Parathyroid adenoma (tissue), 2 donors: Measurements from ENCODE around the gene CPA2.

Source experiments
- H2AFZ ChIP-seq: fragments of 300-600 bp; sonication (generic); one replicate; pipeline ENCODE4 v1.7.0; 2017; ENCODE audit warnings: antibody characterized with exemption, mild to moderate bottlenecking
- H3K27ac ChIP-seq: fragments of 300-600 bp; sonication (generic); one replicate; pipeline ENCODE4 v1.7.0; 2017
- H3K27me3 ChIP-seq: fragments of 300-600 bp; sonication (generic); one replicate; pipeline ENCODE4 v1.7.0; 2017; ENCODE audit warnings: low read length; ENCODE audit not compliant: control insufficient read depth, insufficient read depth
- H3K36me3 ChIP-seq: fragments of 300-600 bp; sonication (generic); one replicate; pipeline ENCODE4 v1.7.0; 2017; ENCODE audit warnings: low read length; ENCODE audit not compliant: control insufficient read depth, insufficient read depth
- H3K4me1 ChIP-seq: fragments of 300-600 bp; sonication (generic); one replicate; pipeline ENCODE4 v1.7.0; 2017; ENCODE audit warnings: control low read depth
- H3K4me2 ChIP-seq: fragments of 300-600 bp; sonication (generic); one replicate; pipeline ENCODE4 v1.7.0; 2017; ENCODE audit warnings: low read length
- H3K4me3 ChIP-seq: fragments of 300-600 bp; sonication (generic); one replicate; pipeline ENCODE4 v1.7.0; 2017; ENCODE audit warnings: low read depth, low read length
- H3K79me2 ChIP-seq: fragments of 300-600 bp; sonication (generic); one replicate; pipeline ENCODE4 v1.7.0; 2017; ENCODE audit warnings: control low read depth
- H3K9ac ChIP-seq: fragments of 300-600 bp; sonication (generic); one replicate; pipeline ENCODE4 v1.7.0; 2017; ENCODE audit warnings: mild to moderate bottlenecking
- H3K9me3 ChIP-seq: fragments of 300-600 bp; sonication (generic); one replicate; pipeline ENCODE4 v1.7.0; 2017; ENCODE audit warnings: low read length; ENCODE audit not compliant: control insufficient read depth
- TF ChIP-seq, protein P1 (sequence below): fragments of 300-600 bp; sonication (generic); IDR thresholded peaks from one replicate; pipeline ENCODE4 v1.7.0; 2017; ENCODE audit warnings: antibody characterized with exemption, mild to moderate bottlenecking
- donor health status: primary hyperparathyroidism.

The CPA2 gene

DNA sequence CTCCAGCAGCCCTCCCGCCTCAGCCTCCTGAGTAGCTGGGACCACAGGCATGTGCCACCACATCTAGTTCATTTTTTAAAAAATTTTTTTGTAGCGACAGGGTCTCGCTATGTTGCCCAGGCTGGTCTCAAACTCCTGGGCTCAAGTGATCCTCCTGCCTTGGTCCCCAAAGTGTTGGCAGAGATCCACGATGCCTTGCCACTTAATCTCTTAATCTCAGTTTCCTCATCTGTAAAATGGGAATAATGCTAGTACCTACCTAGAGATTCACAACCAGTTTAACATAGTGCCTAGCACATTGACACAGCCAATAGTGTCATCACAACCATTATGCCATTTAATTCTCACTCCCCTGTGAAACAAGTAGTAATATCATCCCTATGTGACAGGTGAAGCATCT lies 21.5 kb downstream of the CPA2 start:
- Histone ChIP-seq H2AFZ (no peak overlapping the region), H3K4me3 (no peak overlapping the region), H3K4me2 (no peak overlapping the region), H3K36me3 (no peaks in the 10 kb centered on the region), H3K9ac (no peak overlapping the region), H3K9me3 (no peaks in the 10 kb centered on the region), H3K79me2 (no peaks in the 10 kb centered on the region), H3K27me3 (no peaks in the 10 kb centered on the region), H3K27ac (no peak overlapping the region), H3K4me1 (no peaks in the 10 kb centered on the region)
- TF ChIP-seq, protein P1, sequence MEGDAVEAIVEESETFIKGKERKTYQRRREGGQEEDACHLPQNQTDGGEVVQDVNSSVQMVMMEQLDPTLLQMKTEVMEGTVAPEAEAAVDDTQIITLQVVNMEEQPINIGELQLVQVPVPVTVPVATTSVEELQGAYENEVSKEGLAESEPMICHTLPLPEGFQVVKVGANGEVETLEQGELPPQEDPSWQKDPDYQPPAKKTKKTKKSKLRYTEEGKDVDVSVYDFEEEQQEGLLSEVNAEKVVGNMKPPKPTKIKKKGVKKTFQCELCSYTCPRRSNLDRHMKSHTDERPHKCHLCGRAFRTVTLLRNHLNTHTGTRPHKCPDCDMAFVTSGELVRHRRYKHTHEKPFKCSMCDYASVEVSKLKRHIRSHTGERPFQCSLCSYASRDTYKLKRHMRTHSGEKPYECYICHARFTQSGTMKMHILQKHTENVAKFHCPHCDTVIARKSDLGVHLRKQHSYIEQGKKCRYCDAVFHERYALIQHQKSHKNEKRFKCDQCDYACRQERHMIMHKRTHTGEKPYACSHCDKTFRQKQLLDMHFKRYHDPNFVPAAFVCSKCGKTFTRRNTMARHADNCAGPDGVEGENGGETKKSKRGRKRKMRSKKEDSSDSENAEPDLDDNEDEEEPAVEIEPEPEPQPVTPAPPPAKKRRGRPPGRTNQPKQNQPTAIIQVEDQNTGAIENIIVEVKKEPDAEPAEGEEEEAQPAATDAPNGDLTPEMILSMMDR, result no peak

GRCh38 chr7:130288829-130289228 lies 22.2 kb downstream of the CPA2 start:
- H3K9ac ChIP-seq, result no peak overlapping the region
- no peak overlapping the region for H2AFZ ChIP-seq
- TF ChIP-seq, protein P1, result no peak
- no peaks in the 10 kb centered on the region for H3K27me3 ChIP-seq
- no peak overlapping the region for H3K27ac ChIP-seq
- H3K4me3 ChIP-seq, result no peak overlapping the region
- no peaks in the 10 kb centered on the region for H3K9me3 ChIP-seq
- H3K4me2 ChIP-seq, result no peak overlapping the region
- H3K79me2 ChIP-seq, result no peaks in the 10 kb centered on the region
- no peaks in the 10 kb centered on the region for H3K36me3 ChIP-seq
- H3K4me1 ChIP-seq, result no peaks in the 10 kb centered on the region

- Histone ChIP-seq H2AFZ (no peak overlapping the region), H3K9me3 (no peaks in the 10 kb centered on the region), H3K36me3 (no peaks in the 10 kb centered on the region), H3K27me3 (no peaks in the 10 kb centered on the region), H3K4me2 (no peak overlapping the region), H3K9ac (no peak overlapping the region), H3K79me2 (no peaks in the 10 kb centered on the region), H3K4me3 (no peak overlapping the region), H3K4me1 (no peaks in the 10 kb centered on the region), H3K27ac (no peak overlapping the region)
- TF ChIP-seq, protein P1, result no peak
These were observed 22.8 kb downstream of the CPA2 start for GRCh38 chr7:130289478-130289877.

- Histone ChIP-seq H3K79me2 (no peaks in the 10 kb centered on the region), H3K4me2 (no peak overlapping the region), H2AFZ (no peak overlapping the region), H3K9me3 (no peaks in the 10 kb centered on the region), H3K27me3 (no peaks in the 10 kb centered on the region), H3K27ac (no peak overlapping the region), H3K36me3 (no peaks in the 10 kb centered on the region), H3K4me3 (no peak overlapping the region), H3K9ac (no peak overlapping the region), H3K4me1 (no peaks in the 10 kb centered on the region)
- TF ChIP-seq, protein P1, result no peak
These were observed 24.1 kb downstream of the CPA2 start for GRCh38 chr7:130290745-130291144.

DNA sequence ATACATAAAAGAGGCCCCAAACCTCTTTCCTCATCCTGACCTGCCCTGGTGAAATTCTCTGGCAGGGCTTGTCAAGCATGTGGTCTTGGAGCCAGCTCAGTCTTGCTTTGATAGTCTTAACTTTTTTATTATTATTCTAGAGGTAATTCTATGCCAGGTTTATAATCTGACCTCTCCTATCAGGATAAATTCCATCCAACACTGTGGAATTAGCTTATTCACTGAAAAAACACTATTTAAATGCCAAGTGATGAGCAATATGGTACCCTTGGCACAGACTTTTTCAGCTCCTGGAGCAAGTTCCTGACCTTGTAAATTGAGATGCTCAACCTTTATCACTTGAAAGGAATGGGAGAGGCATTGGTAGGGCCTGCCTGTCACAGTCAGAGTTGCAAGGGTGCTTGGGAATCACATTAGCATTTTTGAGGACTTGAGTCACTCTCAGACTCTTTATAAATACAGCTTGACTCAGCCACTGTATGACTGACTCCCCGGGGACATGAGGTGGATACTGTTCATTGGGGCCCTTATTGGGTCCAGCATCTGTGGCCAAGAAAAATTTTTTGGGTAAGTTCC lies 26.1 kb downstream of the CPA2 start, which contains the start of gene CPA4:
Gene CPA4 (plus strand): TSS at position 480 of the 576 bp plus-strand sequence. CDS start 20 bp downstream, at position 500.
- no peaks in the 10 kb centered on the region for H3K36me3 ChIP-seq
- H3K9ac ChIP-seq, result no peak within 1 kb of the TSS
- H3K4me2 ChIP-seq, result no peak within 1 kb of the TSS
- H3K27me3 ChIP-seq, result no peaks in the 10 kb centered on the region
- H3K79me2 ChIP-seq, result no peaks in the 10 kb centered on the region
- H3K27ac ChIP-seq, result no peak within 1 kb of the TSS
- no peaks in the 10 kb centered on the region for H3K9me3 ChIP-seq
- H3K4me1 ChIP-seq, result no peaks in the 10 kb centered on the region
- H3K4me3 ChIP-seq, result no peak within 1 kb of the TSS
- TF ChIP-seq, protein P1, result no peak
- H2AFZ ChIP-seq, result no peak within 1 kb of the TSS
